NCI-H460 (cell line): ENCODE results near the gene LGI1. TPM values are rescaled to one million over a fixed set of nuclear protein-coding genes. Genes with fewer than 3 reads are reported as not detected.
"Not testable (repeated sequence)": the region's sequence is repeated elsewhere in the genome, so short reads cannot be mapped to it uniquely, and the experiment has no call there.

ENCODE experiments used
- DNase-seq: peaks from one replicate; pipeline ENCODE4 v3.0.0-alpha.2; 2016; ENCODE audit warnings: low read depth; ENCODE audit errors: extremely low read depth
- total RNA-seq: library from RNA; depleted of rRNA; stranded (reverse); fragments of >200 nt; shearing (Covaris generic); gene quantifications from 2 replicates; pipeline ENCODE4 v1.2.3, GENCODE V29; 2014

The LGI1 gene
- total RNA-seq, 1 experiment from 2014 or later = 0.32 TPM

- DNase-seq = no peak
Observed at GRCh38 chr10:93797825-93798224, 40.1 kb downstream of the LGI1 start.

- no peak for DNase-seq
Observed at GRCh38 chr10:93799155-93799708, 41.5 kb downstream of the LGI1 start.

GRCh38 chr10:93804200-93804599 is 46.5 kb downstream of the LGI1 start:
- no peak for DNase-seq

GRCh38 chr10:93806903-93807302 is 49.2 kb downstream of the LGI1 start:
- no peak for DNase-seq

- no peak for DNase-seq
Observed at GRCh38 chr10:93807371-93807770, 49.6 kb downstream of the LGI1 start.

- DNase-seq = no peak
Observed at GRCh38 chr10:93812659-93813338, 55.1 kb downstream of the LGI1 start.

- peak; percentile 70 for DNase-seq
Observed at GRCh38 chr10:93813507-93814465, 56.0 kb downstream of the LGI1 start.

- no peak for DNase-seq
Observed at GRCh38 chr10:93815304-93816096, 57.8 kb downstream of the LGI1 start.

GRCh38 chr10:93816123-93816747 is 58.5 kb downstream of the LGI1 start:
- peak; percentile 58 for DNase-seq

- DNase-seq = no peak
Observed at GRCh38 chr10:93818086-93818485, 60.4 kb downstream of the LGI1 start.

GRCh38 chr10:93819520-93819919 is 61.8 kb downstream of the LGI1 start:
- DNase-seq = no peak

GRCh38 chr10:93820434-93820833 is 62.7 kb downstream of the LGI1 start:
- no peak for DNase-seq

GRCh38 chr10:93821051-93821772 is 63.5 kb downstream of the LGI1 start:
- DNase-seq = peak; percentile 42

GRCh38 chr10:93826355-93826754 is 68.6 kb downstream of the LGI1 start:
- no peak for DNase-seq

- DNase-seq = no peak
Observed at GRCh38 chr10:93827056-93827804, 69.5 kb downstream of the LGI1 start.

GRCh38 chr10:93831065-93831464 is 73.3 kb downstream of the LGI1 start:
- DNase-seq = not testable (repeated sequence)

- no peak for DNase-seq
Observed at GRCh38 chr10:93835770-93836169, 78.0 kb downstream of the LGI1 start.

- no peak for DNase-seq
Observed at GRCh38 chr10:93837822-93838221, 80.1 kb downstream of the LGI1 start.

- no peak for DNase-seq
Observed at GRCh38 chr10:93838278-93838677, 80.5 kb downstream of the LGI1 start.
